Skin epidermis (tissue), 12 donors: ENCODE results near the gene SPON2.

Source experiments
- H3K27ac ChIP-seq, 21 experiments: fragments of 200-600 bp; sonication (generic) in 11 of 21; one replicate each; pipeline ENCODE4 v1.5.0; 2020; ENCODE audit warnings: mild to moderate bottlenecking in 3 of 21, inconsistent platforms in 2 of 21, moderate library complexity in 2 of 21
- H3K4me3 ChIP-seq, 7 experiments: fragments of 200-600 bp; sonication (generic) in 2 of 7; one replicate each; pipeline ENCODE4 v1.5.0; 2020; ENCODE audit warnings: inconsistent platforms in 2 of 7, mild to moderate bottlenecking in 2 of 7, moderate library complexity in 1 of 7

Gene SPON2

DNA sequence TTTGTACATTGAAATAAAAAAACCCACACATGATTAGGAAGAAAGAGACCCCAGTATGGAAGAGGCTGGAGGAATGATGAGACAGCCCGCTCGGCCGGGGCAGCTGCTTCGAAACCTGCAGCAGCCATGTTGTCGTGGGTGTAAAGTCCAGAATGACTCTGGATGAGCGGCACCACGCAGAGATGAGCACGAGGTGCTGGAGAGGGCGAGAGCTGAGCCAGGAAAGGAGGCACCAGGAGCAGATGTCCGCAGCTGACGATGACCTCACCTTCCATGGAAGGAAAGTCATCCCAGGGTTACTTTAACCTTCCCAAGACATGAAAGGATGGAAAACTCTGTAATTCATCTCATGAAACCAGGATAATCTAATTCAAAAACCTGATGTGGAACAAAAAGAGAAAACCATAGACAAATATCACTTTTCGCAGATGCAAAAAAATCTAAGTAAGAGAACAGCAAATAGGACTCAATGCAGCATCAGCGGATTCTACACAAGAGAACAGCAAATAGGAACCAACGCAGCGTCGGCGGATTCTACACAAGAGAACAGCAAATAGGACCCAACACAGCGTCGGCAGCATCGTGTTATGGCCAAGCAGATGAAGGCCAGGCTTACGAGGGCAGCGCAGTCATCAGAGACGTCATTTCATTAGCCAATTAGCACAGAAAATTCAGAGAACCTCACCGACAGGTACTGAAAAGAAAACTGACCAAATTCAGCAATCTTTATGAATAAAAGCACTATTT, 25.9 kb upstream of the SPON2 start:
- Histone ChIP-seq H3K27ac (no peak overlapping the region), H3K4me3 (no peak overlapping the region)

- Histone ChIP-seq H3K27ac (no peak overlapping the region), H3K4me3 (no peak overlapping the region)
These were observed 24.2 kb upstream of the SPON2 start for GRCh38 chr4:1196421-1197183.

GRCh38 chr4:1195891-1196401, 23.6 kb upstream of the SPON2 start:
- peak overlapping the region in 1 of 21 experiments; percentile 25 for H3K27ac ChIP-seq
- H3K4me3 ChIP-seq: no peak overlapping the region

GRCh38 chr4:1195109-1195671, 22.8 kb upstream of the SPON2 start:
- Histone ChIP-seq H3K4me3 (no peak overlapping the region), H3K27ac (peak overlapping the region in 3 of 21 experiments; percentile 25 to 77 (median 71))

DNA sequence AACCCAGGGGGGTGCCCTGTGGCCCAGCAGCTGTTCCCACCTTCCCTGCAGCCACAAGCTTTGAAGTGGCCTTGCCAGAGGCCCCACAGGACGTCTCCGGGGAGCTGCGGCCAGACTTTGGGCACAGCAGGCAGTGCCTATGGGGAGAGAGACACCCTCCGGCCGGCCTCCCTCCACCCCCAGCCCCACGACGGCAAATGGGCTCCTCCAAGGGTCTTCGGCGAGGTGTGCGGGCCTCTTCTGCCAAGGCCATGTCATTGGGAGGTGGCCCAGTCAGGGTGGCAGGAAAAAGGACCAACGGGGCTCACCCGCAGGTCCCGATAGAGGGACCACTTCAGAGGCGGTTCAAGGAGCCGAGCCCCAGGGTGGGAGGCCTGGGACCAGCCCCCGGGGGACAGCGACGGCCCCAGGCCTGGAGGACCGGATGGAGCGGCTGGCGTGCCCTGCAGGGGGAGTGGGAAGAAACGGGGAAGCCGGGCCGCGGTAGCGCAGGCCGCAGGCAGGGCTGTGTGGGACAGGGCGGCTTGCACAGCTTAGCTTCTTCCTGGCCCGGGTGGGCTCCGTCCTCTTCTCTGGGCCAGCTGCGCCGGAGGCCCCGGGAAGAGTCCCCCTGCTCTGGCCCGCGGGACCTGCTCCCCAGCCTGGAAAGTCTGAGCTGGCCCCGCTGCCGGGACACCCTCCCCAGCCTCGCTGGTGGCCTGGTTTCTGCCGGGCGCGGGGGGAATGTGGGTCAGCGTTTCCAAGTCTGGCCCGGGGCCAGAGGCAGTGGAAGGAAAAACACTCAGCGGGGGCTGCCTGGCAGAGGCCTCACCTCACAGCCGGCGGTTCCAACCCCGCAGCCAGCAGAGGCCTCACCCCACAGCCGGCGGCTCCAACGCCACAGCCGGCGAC, 21.9 kb upstream of the SPON2 start:
- H3K27ac ChIP-seq: peak overlapping the region in 17 of 21 experiments; percentile 13 to 84 (median 59)
- no peak overlapping the region for H3K4me3 ChIP-seq

GRCh38 chr4:1193206-1194009, 21.0 kb upstream of the SPON2 start:
- Histone ChIP-seq H3K4me3 (no peak overlapping the region), H3K27ac (peak overlapping the region in 17 of 21 experiments; percentile 28 to 85 (median 66))

GRCh38 chr4:1192493-1193205, 20.3 kb upstream of the SPON2 start:
- H3K27ac ChIP-seq: peak overlapping the region in 20 of 21 experiments; percentile 9 to 85 (median 60)

DNA sequence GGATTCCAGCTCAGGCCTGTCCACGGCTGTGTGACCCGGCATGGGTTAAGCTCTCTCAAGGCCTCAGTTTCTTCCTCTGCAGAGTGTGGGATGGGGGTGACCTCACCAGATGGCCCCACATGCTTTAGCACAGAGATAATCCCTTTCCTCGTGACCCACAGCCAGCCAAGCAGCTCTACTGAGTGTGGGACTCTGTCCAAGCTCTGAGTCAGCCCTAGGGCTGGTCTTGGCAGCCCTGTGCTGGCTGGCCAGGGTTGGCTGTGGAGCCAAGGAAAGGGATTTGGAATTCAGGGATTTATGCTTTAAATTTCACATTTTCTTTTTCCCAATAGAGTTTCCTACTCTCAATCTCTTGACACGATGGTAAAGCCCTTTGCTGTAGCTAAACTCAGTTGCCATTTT, 19.7 kb upstream of the SPON2 start:
- Histone ChIP-seq H3K4me3 (no peak overlapping the region), H3K27ac (peak overlapping the region in 19 of 21 experiments; percentile 9 to 85 (median 61))

More at GRCh38 chr4:1192493-1193205, 20.3 kb upstream of the SPON2 start:
- H3K4me3 ChIP-seq: no peak overlapping the region

DNA sequence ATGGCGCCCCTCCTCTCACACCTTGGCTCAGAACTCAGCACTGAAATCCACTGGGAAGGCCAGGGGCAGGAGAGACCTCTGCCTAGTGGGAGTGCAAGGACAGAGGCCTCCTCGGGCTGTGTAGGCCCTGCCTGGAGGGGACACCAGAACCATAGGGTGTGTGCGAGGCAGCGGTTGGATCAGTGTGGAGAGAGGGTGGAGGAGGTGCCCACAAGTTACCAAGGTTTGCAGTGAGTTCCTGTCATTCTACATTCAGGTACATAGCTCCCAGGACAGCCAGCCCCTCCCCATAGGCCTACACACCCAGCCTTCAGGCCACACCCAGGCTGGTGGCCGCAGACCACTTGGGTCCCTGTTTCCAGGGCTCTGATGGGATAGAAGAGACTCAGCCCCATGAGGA, 19.2 kb upstream of the SPON2 start:
- Histone ChIP-seq H3K27ac (peak overlapping the region in 18 of 21 experiments; percentile 3 to 84 (median 57)), H3K4me3 (no peak overlapping the region)

DNA sequence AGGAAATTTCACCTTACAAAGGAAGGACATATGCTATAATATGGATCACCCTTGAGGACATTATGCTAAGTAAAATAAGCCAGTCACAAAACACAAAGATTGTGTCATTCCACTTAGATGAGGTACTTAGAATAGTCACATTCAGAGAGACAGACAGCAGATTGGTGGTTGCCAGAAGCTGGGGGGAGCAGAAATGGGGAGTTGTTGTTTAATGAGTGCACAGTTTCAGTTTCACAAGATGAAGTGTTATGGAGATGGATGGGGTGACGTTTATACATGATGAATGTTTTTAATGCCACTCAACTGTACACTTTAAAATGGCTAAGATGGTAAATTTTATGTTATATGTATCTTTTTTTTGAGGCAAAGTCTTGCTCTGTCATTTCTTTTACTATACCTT, 14.8 kb upstream of the SPON2 start:
- H3K27ac ChIP-seq: no peak overlapping the region
- H3K4me3 ChIP-seq: no peak overlapping the region

- peak overlapping the region in 8 of 21 experiments; percentile 2 to 79 (median 40) for H3K27ac ChIP-seq
- H3K4me3 ChIP-seq: peak overlapping the region in 1 of 7 experiments; percentile 6
These were observed 11.8 kb upstream of the SPON2 start for GRCh38 chr4:1183985-1184773.

DNA sequence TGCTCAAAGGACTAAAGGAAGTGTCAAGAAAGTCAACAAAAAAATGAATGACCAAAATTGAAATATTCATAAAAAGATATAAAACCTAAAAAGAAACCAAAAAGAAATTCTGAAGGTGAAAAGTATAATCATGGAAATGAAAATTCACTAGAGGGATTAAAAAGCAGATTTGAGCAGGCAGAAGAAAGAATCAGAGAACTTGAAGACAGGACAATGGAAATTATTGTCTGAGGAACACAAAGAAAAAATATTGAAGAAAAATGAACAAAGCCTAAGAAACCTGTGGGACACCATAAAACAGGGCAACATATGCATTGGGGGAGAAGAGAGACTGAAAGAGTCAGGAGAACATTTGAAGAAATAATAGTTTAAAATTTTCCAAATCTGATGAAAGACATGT, 9.9 kb upstream of the SPON2 start:
- no peak overlapping the region for H3K4me3 ChIP-seq

GRCh38 chr4:1180663-1181062, 8.3 kb upstream of the SPON2 start:
- no peak overlapping the region for H3K27ac ChIP-seq
- no peak overlapping the region for H3K4me3 ChIP-seq

More for the DNA sequence above, 9.9 kb upstream of the SPON2 start:
- no peak overlapping the region for H3K27ac ChIP-seq

GRCh38 chr4:1179976-1180375, 7.6 kb upstream of the SPON2 start:
- no peak overlapping the region for H3K27ac ChIP-seq
- H3K4me3 ChIP-seq: no peak overlapping the region

GRCh38 chr4:1179089-1179441, 6.7 kb upstream of the SPON2 start:
- Histone ChIP-seq H3K27ac (no peak overlapping the region), H3K4me3 (no peak overlapping the region)

- no peak overlapping the region for H3K4me3 ChIP-seq
- H3K27ac ChIP-seq: peak overlapping the region in 3 of 21 experiments; percentile 27 to 73 (median 38)
These were observed 6.1 kb upstream of the SPON2 start for GRCh38 chr4:1178300-1179088.
